Prostate gland (tissue), 2 donors: ENCODE data around the gene NECTIN4.

Experiments
- CTCF ChIP-seq, 4 experiments: fragments of 200-600 bp in 2 of 4; fragments of 450-650 bp in 2 of 4; sonication (generic) in 2 of 4; IDR thresholded peaks; 1 replicate in 3 of 4; 2 replicates in 1 of 4; pipeline ENCODE4 v1.5.1; 2016 to 2019; ENCODE audit warnings: antibody characterized with exemption in 4 of 4, mild to moderate bottlenecking in 2 of 4, moderate library complexity in 2 of 4
- POLR2A ChIP-seq: fragments of 450-650 bp; IDR thresholded peaks from one replicate; pipeline ENCODE4 v1.6.1; 2016; ENCODE audit warnings: antibody characterized with exemption, mild to moderate bottlenecking
- POLR2AphosphoS5 ChIP-seq: sonication (generic); formaldehyde crosslinking; IDR thresholded peaks from one replicate; pipeline ENCODE4 v1.6.1; 2017; ENCODE audit warnings: antibody characterized with exemption

- no peak for TF ChIP-seq CTCF (IDR thresholded peaks at IDR 0.05)
- no peak for TF ChIP-seq POLR2A
- TF ChIP-seq POLR2AphosphoS5 = no peak
Measured at GRCh38 chr1:161084597-161084988, 4.8 kb downstream of the NECTIN4 start.
